Pancreas (tissue), 10 donors: Measurements from ENCODE around the gene DCLK2. TPM values are rescaled to one million over a fixed set of nuclear protein-coding genes. Genes with fewer than 3 reads are reported as not detected.

ENCODE experiments used
- ATAC-seq, 4 donors: fragments of 200-7000 bp; cut with Tn5 transposase; one replicate each; pipeline versions ENCODE4 v1.8.0 to v1.9.1; 2020; ENCODE audit warnings: mild to moderate bottlenecking in 4 of 4, moderate library complexity in 4 of 4
- DNase-seq, 6 donors: peaks; one replicate each; pipeline ENCODE4 v3.0.0-alpha.2; 2020
- FAIRE-seq: peaks from 2 replicates; lab custom pipeline; 2012; peaks lifted over from hg19 to GRCh38; lab: Jason Lieb, UNC
- H3K27ac ChIP-seq, 4 donors: fragments of 200-600 bp; sonication (generic); 1 replicate in 3 of 4; 2 replicates in 1 of 4; pipeline versions ENCODE4 v1.5.0 to v1.8.0; 2020
- H3K27me3 ChIP-seq, 4 donors: fragments of 200-600 bp; one replicate each; pipeline ENCODE4 v1.8.0; 2021
- H3K36me3 ChIP-seq, 3 donors: fragments of 200-600 bp; sonication (generic) in 1 of 3; one replicate each; pipeline versions ENCODE4 v1.5.0 to v1.8.0; 2020 to 2021
- H3K4me1 ChIP-seq, 3 donors: fragments of 200-600 bp; one replicate each; pipeline ENCODE4 v1.8.0; 2021
- H3K4me3 ChIP-seq, 4 donors: fragments of 200-600 bp; sonication (generic) in 2 of 4; one replicate each; pipeline versions ENCODE4 v1.5.0 to v1.8.0; 2020 to 2021
- H3K9me3 ChIP-seq, 4 donors: fragments of 200-600 bp; one replicate each; pipeline ENCODE4 v1.8.0; 2021
- WGBS, 2 donors: extraction: QIAGEN DNeasy Blood & Tissue Kit; methylation state at CpG; one replicate each; pipeline ENCODE4 v1.1.7; 2013; 5-methylcytosine and 5-hydroxymethylcytosine counted together
- intact Hi-C, 3 donors: fragments of 100-400 bp; cut with DNase I; formaldehyde crosslinking; loops; one replicate each; pipeline versions ENCODE4 v1.11.1 to v1.14.2; 2022
- polyA plus RNA-seq, 2 donors: library from polyadenylated mRNA; stranded (reverse); fragments of 200-250 nt; gene quantifications; one replicate each; pipeline ENCODE4 v1.2.3, GENCODE V29; 2013
- total RNA-seq, 6 donors: library from RNA; stranded (reverse); fragmentation: NEBNext Ultra II Directional in 4 of 6; extraction: Animal tissue kit (Norgen Biotek cat#: 25700) in 4 of 6; gene quantifications; one replicate each; pipeline versions ENCODE4 v1.2.1 to v1.2.4, GENCODE V29; 2021 to 2023
- TF ChIP-seq, protein P1 (sequence below), 4 donors: fragments of 200-600 bp; sonication (generic) in 3 of 4; IDR thresholded peaks; one replicate each; pipeline versions ENCODE4 v1.5.0 to v1.8.0; 2021; ENCODE audit warnings: antibody characterized with exemption in 4 of 4
- donor health status: healthy with polysubstance abuse.
- donor health status: DM: no; HTN: no; CAD: no; lungs with moderate emphysema.
- donor health status: DM: no; HTN: no; CAD: no.
- donor health status: control.
- donor health status: control.
- donor health status: Bipolar disorder and iron deficiency.
- donor health status: DM: yes; HTN: yes; CAD: no.
- donor health status: DM: no; HTN: no; CAD: no.
- donor health status: DM: no; HTN: no; CAD: no.
- donor health status: DM: yes; HTN: yes; CAD: no.

DCLK2 gene
- total and polyA plus RNA-seq, 8 donors, result 1.2 to 3.7 (median 1.8) TPM

- DNase-seq (no peak), ATAC-seq (peak in 2 of 4 donors; percentile 19 to 44), FAIRE-seq (peak; percentile 20)
- H3K36me3 ChIP-seq, result no peaks in the 10 kb centered on the region
- intact Hi-C loops, result no loop called here
- 55 to 62% methylated on average over 2 of the region's 2 CpGs for WGBS, 2 donors
- H3K4me3 ChIP-seq, result no peak overlapping the region
- no peaks in the 10 kb centered on the region for H3K9me3 ChIP-seq
- TF ChIP-seq, protein P1, sequence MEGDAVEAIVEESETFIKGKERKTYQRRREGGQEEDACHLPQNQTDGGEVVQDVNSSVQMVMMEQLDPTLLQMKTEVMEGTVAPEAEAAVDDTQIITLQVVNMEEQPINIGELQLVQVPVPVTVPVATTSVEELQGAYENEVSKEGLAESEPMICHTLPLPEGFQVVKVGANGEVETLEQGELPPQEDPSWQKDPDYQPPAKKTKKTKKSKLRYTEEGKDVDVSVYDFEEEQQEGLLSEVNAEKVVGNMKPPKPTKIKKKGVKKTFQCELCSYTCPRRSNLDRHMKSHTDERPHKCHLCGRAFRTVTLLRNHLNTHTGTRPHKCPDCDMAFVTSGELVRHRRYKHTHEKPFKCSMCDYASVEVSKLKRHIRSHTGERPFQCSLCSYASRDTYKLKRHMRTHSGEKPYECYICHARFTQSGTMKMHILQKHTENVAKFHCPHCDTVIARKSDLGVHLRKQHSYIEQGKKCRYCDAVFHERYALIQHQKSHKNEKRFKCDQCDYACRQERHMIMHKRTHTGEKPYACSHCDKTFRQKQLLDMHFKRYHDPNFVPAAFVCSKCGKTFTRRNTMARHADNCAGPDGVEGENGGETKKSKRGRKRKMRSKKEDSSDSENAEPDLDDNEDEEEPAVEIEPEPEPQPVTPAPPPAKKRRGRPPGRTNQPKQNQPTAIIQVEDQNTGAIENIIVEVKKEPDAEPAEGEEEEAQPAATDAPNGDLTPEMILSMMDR (IDR thresholded peaks at IDR 0.05), result no peak
- H3K27me3 ChIP-seq, result no peaks in the 10 kb centered on the region
- H3K4me1 ChIP-seq, result no peaks in the 10 kb centered on the region
- no peak overlapping the region for H3K27ac ChIP-seq
Measured at GRCh38 chr4:150072906-150073714, 5.1 kb upstream of the DCLK2 start.

- no peaks in the 10 kb centered on the region for H3K4me1 ChIP-seq
- no peaks in the 10 kb centered on the region for H3K27me3 ChIP-seq
- H3K27ac ChIP-seq, result no peak overlapping the region
- no peaks in the 10 kb centered on the region for H3K36me3 ChIP-seq
- ATAC-seq (no peak), FAIRE-seq (no peak), DNase-seq (no peak)
- H3K9me3 ChIP-seq, result no peaks in the 10 kb centered on the region
- intact Hi-C loops, result no loop called here
- TF ChIP-seq, protein P1 (IDR thresholded peaks at IDR 0.05), result no peak
- H3K4me3 ChIP-seq, result no peak overlapping the region
- 84% methylated on average over 2 of the region's 2 CpGs for WGBS, 2 donors
Measured at GRCh38 chr4:150074064-150074463, 4.2 kb upstream of the DCLK2 start.

DNA sequence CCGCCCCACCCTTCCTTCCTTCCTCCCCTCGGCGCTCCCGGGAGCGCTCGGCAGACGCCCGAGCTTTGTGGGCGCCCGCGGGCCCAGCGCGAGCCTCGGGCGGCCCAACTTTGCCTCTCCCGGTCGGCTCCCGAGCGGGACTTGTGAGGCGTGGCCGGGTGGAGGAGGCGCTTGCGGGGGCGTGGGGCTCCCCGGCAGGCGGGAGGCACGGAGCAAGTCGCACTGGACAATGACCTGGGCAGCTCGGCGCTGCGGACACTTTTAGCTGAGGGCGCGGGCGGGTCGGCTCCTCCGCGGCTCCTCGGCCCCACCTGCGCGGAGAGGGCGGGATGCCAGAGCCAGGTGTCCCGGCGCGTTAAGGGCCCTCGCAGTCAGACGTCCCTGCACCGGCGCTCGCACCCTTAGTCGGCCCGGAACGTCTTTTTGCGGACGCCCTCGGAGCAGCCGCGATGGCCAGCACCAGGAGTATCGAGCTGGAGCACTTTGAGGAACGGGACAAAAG, 385 bp downstream of the DCLK2 start:
- ATAC-seq (peak; percentile 46 to 76 (median 70)), DNase-seq (peak in 5 of 6 donors; percentile 44 to 79 (median 47)), FAIRE-seq (no peak)
- no peaks in the 10 kb centered on the region for H3K9me3 ChIP-seq
- intact Hi-C loops, result no loop called here
- TF ChIP-seq, protein P1 (IDR thresholded peaks at IDR 0.05), result no peak
- H3K27me3 ChIP-seq, result no peaks in the 10 kb centered on the region
- 0 to 1% methylated on average over 40 to 59 of the region's 59 CpGs for WGBS, 2 donors
- no peaks in the 10 kb centered on the region for H3K36me3 ChIP-seq
- peak overlapping the region; percentile 63 to 84 (median 75) for H3K4me3 ChIP-seq
- H3K4me1 ChIP-seq, result peaks cover 0 to 16% (median 8%) of the 10 kb centered on the region in 3 donors
- peak overlapping the region; percentile 61 to 82 (median 70) for H3K27ac ChIP-seq

GRCh38 chr4:150079081-150079581, 886 bp downstream of the DCLK2 start:
- Histone ChIP-seq H3K4me3 (peak overlapping the region; percentile 63 to 84 (median 75)), H3K27me3 (no peaks in the 10 kb centered on the region), H3K9me3 (no peaks in the 10 kb centered on the region), H3K36me3 (no peaks in the 10 kb centered on the region), H3K27ac (peak overlapping the region; percentile 61 to 82 (median 70)), H3K4me1 (peaks cover 0 to 16% (median 8%) of the 10 kb centered on the region in 3 donors)
- intact Hi-C loops, result no loop called here
- DNase-seq (peak; percentile 28 to 86 (median 48)), ATAC-seq (peak; percentile 62 to 79 (median 72)), FAIRE-seq (no peak)
- 1% methylated on average over 38 to 47 of the region's 47 CpGs for WGBS, 2 donors
- TF ChIP-seq, protein P1 (IDR thresholded peaks at IDR 0.05), result no peak
